Measurements from ENCODE around the gene IRF3. TPM values are rescaled to one million over a fixed set of nuclear protein-coding genes. Genes with fewer than 3 reads are reported as not detected.

The IRF3 gene, protein sequence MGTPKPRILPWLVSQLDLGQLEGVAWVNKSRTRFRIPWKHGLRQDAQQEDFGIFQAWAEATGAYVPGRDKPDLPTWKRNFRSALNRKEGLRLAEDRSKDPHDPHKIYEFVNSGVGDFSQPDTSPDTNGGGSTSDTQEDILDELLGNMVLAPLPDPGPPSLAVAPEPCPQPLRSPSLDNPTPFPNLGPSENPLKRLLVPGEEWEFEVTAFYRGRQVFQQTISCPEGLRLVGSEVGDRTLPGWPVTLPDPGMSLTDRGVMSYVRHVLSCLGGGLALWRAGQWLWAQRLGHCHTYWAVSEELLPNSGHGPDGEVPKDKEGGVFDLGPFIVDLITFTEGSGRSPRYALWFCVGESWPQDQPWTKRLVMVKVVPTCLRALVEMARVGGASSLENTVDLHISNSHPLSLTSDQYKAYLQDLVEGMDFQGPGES
- 59.4 TPM for total RNA-seq

DNA sequence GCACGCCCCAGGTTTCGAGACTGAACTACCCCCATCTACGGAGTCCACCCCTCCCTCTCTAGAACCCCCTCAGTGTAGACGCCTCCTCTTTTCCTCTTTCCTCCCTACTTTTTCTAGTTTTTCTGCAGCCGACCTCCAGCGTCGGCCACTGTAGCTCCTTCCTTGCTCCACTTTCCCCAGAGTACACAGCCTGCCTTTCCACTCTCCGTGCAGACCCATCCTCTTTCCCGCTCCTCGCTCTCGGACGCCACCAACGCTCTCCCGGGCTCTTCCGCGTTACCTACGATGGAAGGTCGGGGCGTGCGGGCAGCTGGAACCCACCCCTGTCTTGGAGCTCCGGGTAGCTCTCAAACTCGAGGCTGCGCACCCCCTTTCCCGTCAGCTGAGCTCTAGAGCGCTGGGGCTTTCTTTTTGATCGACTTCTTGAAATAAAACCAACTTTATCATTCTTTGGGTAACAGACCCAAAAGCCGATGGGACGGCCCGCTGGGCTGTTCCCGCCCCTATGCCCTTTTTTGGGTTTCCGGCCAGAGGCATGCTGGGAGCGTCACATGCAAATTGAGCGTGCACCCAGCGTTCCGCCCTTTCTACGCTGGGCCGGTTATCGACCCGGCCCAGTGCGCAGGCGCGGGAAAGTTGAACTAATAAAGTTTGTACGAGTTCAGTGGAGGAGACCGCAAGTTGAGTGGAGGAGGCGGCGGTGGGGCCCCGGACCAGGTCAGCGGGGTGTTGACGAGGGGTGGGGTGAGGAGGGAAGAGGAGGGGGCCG is at the start of gene IRF3, which contains the start of gene BCL2L12:
TSS of gene IRF3 (minus strand) at position 507 of the 769 bp plus-strand sequence. CDS start 1,019 bp downstream, outside the sequence.
TSS of gene BCL2L12 (plus strand) at position 583 of the 769 bp plus-strand sequence. CDS start 760 bp downstream, outside the sequence.
- Histone ChIP-seq H3K36me3 (peaks cover 0 to 24% of the 10 kb centered on the region in 2 donors), H3K4me3 (peak within 1 kb of the TSS; percentile 68 to 73), H3K9me3 (no peaks in the 10 kb centered on the region), H3K4me1 (peaks cover 22% of the 10 kb centered on the region), H3K27ac (peak within 1 kb of the TSS; percentile 89), H3K27me3 (no peaks in the 10 kb centered on the region)
- intact Hi-C loops (cut with DNase I), result loop anchor here (10.0 kb wide), 1 partner anchor 171 kb away; the partner anchor contains the start of gene RPS11
- TF ChIP-seq POLR2A (IDR thresholded peaks at IDR 0.05) (peak in 1 of 2 donors; percentile 85), POLR2AphosphoS5 (IDR thresholded peaks at IDR 0.05; ENCODE audit: insufficient read depth in 1 of 2, low read depth in 1 of 2) (peak; percentile 99 to 100)
- TF ChIP-seq, protein P1, sequence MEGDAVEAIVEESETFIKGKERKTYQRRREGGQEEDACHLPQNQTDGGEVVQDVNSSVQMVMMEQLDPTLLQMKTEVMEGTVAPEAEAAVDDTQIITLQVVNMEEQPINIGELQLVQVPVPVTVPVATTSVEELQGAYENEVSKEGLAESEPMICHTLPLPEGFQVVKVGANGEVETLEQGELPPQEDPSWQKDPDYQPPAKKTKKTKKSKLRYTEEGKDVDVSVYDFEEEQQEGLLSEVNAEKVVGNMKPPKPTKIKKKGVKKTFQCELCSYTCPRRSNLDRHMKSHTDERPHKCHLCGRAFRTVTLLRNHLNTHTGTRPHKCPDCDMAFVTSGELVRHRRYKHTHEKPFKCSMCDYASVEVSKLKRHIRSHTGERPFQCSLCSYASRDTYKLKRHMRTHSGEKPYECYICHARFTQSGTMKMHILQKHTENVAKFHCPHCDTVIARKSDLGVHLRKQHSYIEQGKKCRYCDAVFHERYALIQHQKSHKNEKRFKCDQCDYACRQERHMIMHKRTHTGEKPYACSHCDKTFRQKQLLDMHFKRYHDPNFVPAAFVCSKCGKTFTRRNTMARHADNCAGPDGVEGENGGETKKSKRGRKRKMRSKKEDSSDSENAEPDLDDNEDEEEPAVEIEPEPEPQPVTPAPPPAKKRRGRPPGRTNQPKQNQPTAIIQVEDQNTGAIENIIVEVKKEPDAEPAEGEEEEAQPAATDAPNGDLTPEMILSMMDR (IDR thresholded peaks at IDR 0.05), result no peak
- peak; percentile 98 for DNase-seq (ENCODE audit: extremely low spot score in 2 of 2)

DNA sequence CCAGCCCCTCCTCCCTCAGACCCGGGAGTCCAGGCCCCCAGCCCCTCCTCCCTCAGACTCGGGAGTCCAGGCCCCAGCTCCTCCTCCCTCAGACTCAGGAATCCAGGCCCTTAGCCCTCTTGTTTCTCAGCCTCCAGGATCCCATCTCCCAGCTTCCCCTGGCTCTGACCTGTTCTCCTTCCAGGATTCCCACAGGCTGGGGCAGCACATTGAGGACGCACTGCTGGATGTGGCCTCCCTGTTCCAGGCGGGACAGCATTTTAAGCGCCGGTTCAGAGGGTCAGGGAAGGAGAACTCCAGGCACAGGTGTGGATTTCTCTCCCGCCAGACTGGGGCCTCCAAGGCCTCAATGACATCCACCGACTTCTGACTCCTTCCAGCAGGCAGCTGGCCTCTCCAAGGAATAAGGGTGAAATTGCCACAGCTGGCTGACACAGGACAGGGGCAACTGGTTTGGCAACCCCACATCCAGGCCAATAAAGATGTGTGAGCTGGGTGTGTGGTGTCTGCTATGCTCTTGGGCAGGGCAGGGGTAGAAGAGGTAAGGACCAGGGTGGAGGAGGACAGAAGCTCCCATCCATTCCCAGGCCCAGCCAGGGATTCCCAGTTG is 47.7 kb upstream of the IRF3 start:
- Histone ChIP-seq H3K36me3 (no peaks in the 10 kb centered on the region), H3K9me3 (no peaks in the 10 kb centered on the region), H3K4me3 (no peak overlapping the region), H3K4me1 (peaks cover 8% of the 10 kb centered on the region), H3K27ac (no peak overlapping the region), H3K27me3 (no peaks in the 10 kb centered on the region)
- intact Hi-C loops (cut with DNase I), result no loop called here
- TF ChIP-seq POLR2AphosphoS5 (IDR thresholded peaks at IDR 0.05; ENCODE audit: insufficient read depth in 1 of 2, low read depth in 1 of 2) (peak in 1 of 2 donors; percentile 15), POLR2A (IDR thresholded peaks at IDR 0.05) (no peak)
- TF ChIP-seq, protein P1 (IDR thresholded peaks at IDR 0.05), result no peak
- DNase-seq (ENCODE audit: extremely low spot score in 2 of 2), result no peak

DNA sequence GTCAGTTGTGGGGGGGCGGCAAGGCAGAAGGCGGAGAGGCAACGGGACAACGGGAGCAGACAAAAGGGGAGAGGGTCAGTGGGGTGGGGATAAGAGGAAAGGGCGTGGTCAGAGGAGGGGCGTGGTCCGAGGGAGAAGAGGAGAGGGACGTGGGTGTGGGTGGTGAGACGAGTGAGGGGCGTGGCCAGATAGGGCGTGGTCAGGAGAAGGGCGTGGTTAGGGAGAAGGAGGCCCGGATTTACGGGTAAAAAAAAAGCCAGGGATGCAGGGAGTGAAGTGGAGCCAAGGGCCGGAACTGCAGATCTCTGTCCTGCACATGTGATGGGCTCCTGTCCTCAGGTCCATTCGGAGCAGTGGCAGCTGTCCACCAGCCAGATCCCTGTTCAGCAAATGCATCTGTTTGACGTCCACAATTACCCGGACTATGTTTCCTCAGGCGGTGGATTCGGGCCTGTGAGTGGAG is 46.8 kb upstream of the IRF3 start:
- TF ChIP-seq POLR2AphosphoS5 (IDR thresholded peaks at IDR 0.05; ENCODE audit: insufficient read depth in 1 of 2, low read depth in 1 of 2), result no peak
- no peak for TF ChIP-seq POLR2A (IDR thresholded peaks at IDR 0.05)
- TF ChIP-seq, protein P1 (IDR thresholded peaks at IDR 0.05), result no peak
- intact Hi-C loops (cut with DNase I), result no loop called here
- Histone ChIP-seq H3K4me1 (peaks cover 5% of the 10 kb centered on the region), H3K27me3 (no peaks in the 10 kb centered on the region), H3K9me3 (no peaks in the 10 kb centered on the region), H3K27ac (no peak overlapping the region), H3K36me3 (no peaks in the 10 kb centered on the region), H3K4me3 (no peak overlapping the region)
- no peak for DNase-seq (ENCODE audit: extremely low spot score in 2 of 2)

DNA sequence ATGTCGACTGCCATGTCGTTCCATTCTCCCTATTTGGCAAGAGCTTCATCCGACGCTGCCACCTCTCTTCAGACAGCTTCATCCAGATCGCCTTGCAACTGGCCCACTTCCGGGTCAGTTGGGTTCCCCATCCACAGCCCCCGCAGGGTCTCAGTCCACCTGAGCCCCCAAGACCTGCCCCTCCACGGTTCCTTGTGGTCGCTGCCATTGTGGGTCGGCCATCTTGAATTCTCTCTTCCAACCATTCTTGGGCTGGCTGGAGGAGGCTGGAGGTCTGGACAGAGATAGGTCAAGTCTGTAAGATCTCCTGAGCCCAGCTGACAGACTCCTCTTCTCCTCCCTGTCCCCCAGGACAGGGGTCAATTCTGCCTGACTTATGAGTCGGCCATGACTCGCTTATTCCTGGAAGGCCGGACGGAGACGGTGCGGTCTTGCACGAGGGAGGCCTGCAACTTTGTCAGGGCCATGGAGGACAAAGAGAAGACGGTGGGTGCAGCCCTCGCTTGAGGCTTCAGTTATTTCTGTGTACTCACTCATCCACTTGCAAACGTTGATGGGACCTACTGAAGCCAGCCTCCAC is 44.8 kb upstream of the IRF3 start:
- H3K27ac ChIP-seq, result no peak overlapping the region
- no peaks in the 10 kb centered on the region for H3K27me3 ChIP-seq
- no peaks in the 10 kb centered on the region for H3K36me3 ChIP-seq
- H3K4me3 ChIP-seq, result no peak overlapping the region
- H3K4me1 ChIP-seq, result peaks cover 5% of the 10 kb centered on the region
- H3K9me3 ChIP-seq, result no peaks in the 10 kb centered on the region
- TF ChIP-seq, protein P1 (IDR thresholded peaks at IDR 0.05), result no peak
- TF ChIP-seq POLR2A (IDR thresholded peaks at IDR 0.05) (no peak), POLR2AphosphoS5 (IDR thresholded peaks at IDR 0.05; ENCODE audit: insufficient read depth in 1 of 2, low read depth in 1 of 2) (no peak)
- intact Hi-C loops (cut with DNase I), result no loop called here
- DNase-seq (ENCODE audit: extremely low spot score in 2 of 2), result no peak
